Activated CD8-positive, alpha-beta memory T cell treated with anti-CD3 and anti-CD28 coated beads for 1 hour (primary cell): ENCODE results near the gene CPOX.
"Not testable (repeated sequence)": the region's sequence is repeated elsewhere in the genome, so short reads cannot be mapped to it uniquely, and the experiment has no call there.

Experiments used
- DNase-seq, 2 donors: peaks; one replicate each; pipeline ENCODE4 v3.0.0-alpha.2; 2020; ENCODE audit warnings: low read depth in 1 of 2; ENCODE audit errors: extremely low read depth in 1 of 2

Gene CPOX

GRCh38 chr3:98593046-98593936 lies at the start of gene CPOX:
Gene CPOX, minus strand, starts transcription at chr3:98593611. Its CDS starts 107 bp downstream, at chr3:98593504.
- peak; percentile 40 to 69 for DNase-seq

DNA sequence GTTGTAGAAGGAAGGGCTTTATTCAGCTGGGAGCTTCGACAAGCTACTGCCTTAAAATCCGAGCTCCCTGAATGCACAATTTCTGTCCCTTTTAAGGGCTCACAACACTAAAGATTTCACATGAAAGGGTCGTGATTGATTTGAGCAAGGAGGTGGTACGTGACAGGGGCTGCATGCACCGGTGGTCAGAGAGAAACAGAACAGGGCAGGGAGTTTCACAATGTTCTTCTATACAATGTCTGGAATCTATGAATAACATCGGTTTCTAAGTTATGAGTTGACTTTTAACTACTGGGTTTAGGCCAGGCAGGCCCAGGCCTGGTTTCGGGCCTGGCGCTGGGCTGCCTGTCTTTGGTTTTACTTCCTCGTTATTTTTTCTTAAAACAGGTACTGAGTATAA lies 49.4 kb upstream of the CPOX start:
- DNase-seq: not testable (repeated sequence)

DNA sequence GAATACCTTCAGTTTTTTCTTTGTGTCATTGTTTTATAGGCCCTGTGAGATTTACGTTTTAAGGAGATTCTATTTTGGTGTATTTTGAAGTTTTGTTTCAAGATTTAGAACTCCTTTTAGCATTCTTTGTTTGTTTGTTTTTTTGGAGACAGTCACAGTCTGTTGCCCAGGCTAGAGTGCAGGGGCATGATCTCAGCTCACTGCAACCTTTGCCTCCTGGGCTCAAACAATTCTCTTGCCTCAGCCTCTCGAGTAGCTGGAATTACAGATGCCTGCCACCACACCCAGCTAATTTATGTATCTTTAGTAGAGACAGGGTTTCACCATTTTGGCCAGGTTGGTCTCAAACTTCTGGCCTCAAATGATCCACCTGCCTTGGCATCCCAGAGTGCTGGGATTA lies 48.3 kb upstream of the CPOX start:
- not testable (repeated sequence) for DNase-seq

GRCh38 chr3:98638515-98638914 lies 45.1 kb upstream of the CPOX start:
- DNase-seq: not testable (repeated sequence)

- no peak for DNase-seq
These were observed 37.0 kb upstream of the CPOX start for GRCh38 chr3:98630416-98630815.

DNA sequence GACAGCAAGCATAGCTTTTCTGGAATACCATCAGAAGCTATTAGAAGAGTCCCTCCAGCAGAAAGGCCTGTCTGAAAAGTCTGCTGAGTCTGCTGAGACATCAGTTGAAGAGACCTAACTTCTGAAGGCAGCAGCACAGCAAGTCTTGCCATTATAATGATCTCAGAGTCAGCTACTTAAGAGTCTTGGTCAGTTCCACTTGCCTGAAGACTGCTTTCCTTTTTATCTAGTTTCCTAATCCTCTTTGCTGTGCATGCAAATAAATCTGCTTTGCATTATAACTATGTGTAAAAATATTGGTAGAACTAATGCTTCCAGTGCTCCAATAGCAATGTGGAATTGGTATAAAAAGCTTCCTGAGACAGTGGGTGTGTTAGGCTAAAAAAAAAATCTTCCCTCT lies 34.9 kb upstream of the CPOX start:
- DNase-seq: no peak

DNA sequence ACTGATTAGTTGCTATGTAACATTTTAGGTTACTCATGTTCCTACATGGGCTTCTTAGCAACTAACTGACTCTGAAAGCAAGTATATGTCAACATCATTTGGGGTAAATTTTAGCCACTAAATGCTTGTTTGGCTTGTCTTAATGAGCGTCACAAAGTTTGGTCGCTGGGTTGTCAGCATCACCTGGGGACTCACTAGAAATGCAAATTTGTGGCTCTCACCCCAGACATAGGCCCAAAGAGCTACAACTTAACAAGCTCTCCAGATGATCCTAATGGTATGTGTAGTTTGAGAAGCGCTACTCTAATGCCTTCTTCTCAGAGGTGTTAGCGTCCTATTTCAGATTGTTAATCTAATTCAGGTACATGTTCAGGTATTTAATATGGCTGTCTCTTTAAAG lies 32.7 kb upstream of the CPOX start:
- DNase-seq: no peak

- no peak for DNase-seq
These were observed 30.3 kb upstream of the CPOX start for GRCh38 chr3:98623572-98624280.

DNA sequence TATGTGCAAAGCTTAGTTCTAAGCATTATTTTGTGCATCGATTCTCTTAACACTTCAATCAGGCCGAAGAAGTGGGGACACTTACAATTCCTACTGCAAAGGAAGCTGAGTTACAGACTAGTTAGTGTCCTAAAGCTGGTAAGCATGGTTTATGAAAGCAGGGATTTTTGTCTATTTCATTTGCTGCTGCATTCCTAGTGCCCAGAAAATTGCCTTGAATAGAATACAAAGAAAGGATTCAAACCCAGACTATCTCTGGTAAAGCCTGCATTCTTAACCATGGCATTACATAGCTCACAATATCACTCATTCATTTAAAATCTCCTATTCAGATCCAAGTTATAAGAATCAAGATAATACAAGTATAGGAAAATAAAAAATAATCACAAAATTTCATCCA lies 24.4 kb upstream of the CPOX start:
- no peak for DNase-seq

- no peak for DNase-seq
These were observed 20.2 kb upstream of the CPOX start for GRCh38 chr3:98613616-98614015.

DNA sequence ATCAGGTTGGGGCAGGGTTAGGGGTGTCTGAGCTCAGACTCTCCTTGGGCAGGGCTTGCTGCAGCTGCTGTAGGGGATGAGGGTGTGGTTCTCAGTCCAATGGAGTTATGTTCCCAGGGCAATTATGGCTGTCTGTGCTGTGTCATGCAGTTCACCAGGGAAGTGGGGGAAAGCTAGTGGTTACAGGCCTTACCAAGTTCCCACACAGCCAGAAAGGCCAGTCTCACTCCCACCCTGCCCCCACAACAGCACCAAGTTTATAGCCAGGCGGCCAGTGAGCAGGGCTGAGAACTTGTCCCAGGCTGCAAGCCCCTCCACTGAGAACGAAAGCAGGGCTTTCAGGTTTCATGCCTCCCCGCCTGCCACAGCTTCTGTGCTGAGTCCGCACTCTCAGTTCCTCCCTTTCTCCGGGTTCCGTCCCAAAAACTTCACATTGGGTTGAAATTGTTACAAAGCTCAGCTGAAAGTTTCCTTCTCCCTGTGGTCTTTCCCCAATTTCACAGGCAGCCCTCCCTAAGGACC lies 19.6 kb upstream of the CPOX start:
- DNase-seq: no peak

DNA sequence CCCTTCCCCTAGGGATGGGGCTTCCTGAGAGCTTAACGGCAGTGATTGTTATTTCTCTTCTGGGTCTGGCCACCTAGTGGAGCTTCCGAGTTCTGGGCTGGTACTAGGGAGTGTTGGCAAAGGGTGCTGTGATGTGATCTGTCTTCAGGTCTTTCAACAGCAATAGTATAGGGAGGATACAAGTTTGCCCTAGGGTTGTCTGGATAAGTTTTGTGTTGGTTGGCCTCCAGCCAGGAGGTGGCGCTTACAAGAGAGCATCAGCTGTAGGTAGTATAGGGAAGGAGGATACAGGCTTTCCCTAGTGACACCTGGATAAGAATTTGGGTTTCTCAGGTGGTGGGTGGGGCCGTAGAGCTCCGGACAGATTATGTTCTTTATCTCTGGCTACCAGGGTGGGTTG lies 19.2 kb upstream of the CPOX start:
- DNase-seq: no peak

DNA sequence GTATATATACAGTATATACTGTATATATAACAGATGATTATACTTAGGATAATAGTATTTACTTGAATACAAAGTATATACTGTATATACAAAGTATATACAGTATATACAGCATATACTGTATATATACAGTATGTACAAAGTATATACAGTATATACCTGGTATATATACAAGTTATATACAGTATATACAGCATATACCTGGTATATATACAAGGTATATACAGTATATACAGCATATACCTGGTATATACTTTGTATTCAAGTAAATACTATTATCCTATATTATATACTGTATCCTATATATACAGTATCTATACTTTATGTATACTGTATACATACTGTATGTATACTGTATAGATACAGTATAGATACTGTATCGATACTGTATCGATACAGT lies 14.6 kb upstream of the CPOX start:
- no peak for DNase-seq

DNA sequence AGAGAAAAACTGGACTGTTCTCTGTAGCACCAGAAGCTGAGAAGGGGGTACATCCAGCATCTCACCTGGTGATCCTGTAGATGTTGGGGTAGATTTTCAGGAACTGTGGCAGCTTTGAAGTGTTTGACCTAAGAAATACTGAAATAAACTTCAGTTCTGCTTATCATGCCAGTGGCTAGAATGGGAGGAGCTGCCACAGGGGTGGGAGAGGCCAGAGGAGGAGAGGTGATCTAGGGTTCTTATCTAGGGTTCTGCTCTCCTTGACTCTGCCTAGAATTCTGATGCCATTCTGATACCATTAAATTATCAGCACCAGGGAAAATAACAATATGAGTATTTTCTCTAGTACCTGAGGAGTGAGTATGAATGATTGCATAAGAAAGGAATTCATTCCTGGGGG lies 10.2 kb upstream of the CPOX start:
- no peak for DNase-seq

- no peak for DNase-seq
These were observed 8.8 kb upstream of the CPOX start for GRCh38 chr3:98602078-98602678.

- DNase-seq: no peak
These were observed 7.8 kb upstream of the CPOX start for GRCh38 chr3:98601180-98601579.

- DNase-seq: no peak
These were observed 7.1 kb upstream of the CPOX start for GRCh38 chr3:98600412-98601095.

DNA sequence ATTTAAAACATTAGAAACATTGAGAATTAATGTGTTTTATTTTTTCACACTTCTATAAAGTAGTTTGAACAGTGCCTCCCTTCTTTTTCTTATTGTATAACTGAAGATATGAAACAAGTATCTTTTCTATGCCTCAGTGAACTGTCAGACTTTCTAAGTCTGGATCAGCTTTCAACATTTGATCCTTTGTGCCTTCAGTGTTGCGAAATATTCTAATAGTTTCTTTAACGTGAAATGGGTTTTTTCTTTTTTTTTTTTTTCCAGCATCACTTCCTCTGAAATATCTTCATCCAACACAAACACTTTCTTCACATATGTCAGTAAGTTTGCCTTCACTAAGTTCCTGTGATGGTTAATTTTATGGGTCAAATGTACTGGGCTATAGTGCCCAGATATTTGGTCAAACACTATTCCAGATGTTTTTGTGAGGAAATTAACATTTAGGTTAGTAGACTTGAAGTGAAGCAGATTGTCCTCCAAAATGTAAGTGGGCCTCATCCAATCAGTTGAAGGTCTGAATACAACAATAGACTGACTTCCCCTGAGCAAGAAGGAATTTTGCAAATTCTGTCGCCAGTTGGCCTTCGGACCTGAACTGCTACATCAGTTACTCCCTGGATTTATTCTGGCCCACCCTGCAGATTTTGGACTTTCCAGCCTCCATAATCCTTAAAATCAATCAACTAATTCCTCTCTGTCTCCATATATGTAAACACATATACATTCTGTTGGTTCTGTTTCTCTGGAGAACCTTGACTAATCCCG lies 6.4 kb upstream of the CPOX start:
- no peak for DNase-seq

DNA sequence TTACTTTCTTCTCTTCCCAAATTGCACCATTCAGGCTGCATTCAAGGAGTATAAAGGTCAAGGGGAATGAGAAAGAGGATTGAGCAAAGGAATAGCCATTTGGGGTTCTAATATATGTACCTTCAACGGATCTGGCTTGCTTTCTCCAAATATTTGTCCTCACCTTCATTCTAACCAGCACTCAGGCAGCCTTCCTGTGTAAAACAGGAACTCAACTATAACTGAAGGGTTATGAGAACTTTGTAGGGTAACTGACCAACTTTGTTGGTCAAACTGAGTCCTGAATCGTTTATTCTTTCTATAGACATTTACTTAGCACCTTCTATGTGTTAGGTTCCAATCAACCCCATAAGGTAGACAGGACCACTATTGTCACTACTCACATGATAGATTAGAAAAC lies 5.1 kb upstream of the CPOX start:
- DNase-seq: no peak
